Subcutaneous abdominal adipose tissue (tissue), 5 donors: ENCODE results near the gene TNFAIP8L1.

Experiments used
- H3K27ac ChIP-seq: one replicate; pipeline ENCODE4 v1.7.0; 2013; ENCODE audit warnings: low read depth, mild to moderate bottlenecking, inconsistent platforms, low read length, moderate library complexity
- H3K27me3 ChIP-seq, 5 donors: one replicate each; pipeline ENCODE4 v1.7.0; 2013; ENCODE audit warnings: low read length in 5 of 5, inconsistent platforms in 1 of 5; ENCODE audit not compliant: control insufficient read depth in 5 of 5, insufficient read depth in 4 of 5
- H3K36me3 ChIP-seq, 5 donors: one replicate each; pipeline ENCODE4 v1.7.0; 2013; ENCODE audit warnings: low read length in 5 of 5; ENCODE audit not compliant: control insufficient read depth in 5 of 5, insufficient read depth in 5 of 5
- H3K4me1 ChIP-seq, 5 donors: one replicate each; pipeline ENCODE4 v1.7.0; 2013; ENCODE audit warnings: low read length in 5 of 5, mild to moderate bottlenecking in 3 of 5, moderate library complexity in 1 of 5; ENCODE audit not compliant: control insufficient read depth in 5 of 5, insufficient read depth in 5 of 5
- H3K4me3 ChIP-seq, 5 donors: one replicate each; pipeline ENCODE4 v1.7.0; 2013; ENCODE audit warnings: low read length in 5 of 5, low read depth in 1 of 5
- H3K9ac ChIP-seq, 5 donors: one replicate each; pipeline ENCODE4 v1.7.0; 2013; ENCODE audit warnings: low read length in 5 of 5, mild to moderate bottlenecking in 4 of 5, moderate library complexity in 3 of 5
- H3K9me3 ChIP-seq, 5 donors: one replicate each; pipeline ENCODE4 v1.7.0; 2013; ENCODE audit warnings: low read length in 5 of 5; ENCODE audit not compliant: control insufficient read depth in 5 of 5
- donor health status: healthy.
- donor health status: healthy.
- donor health status: healthy.
- donor health status: healthy.
- donor health status: healthy.

The TNFAIP8L1 gene

DNA sequence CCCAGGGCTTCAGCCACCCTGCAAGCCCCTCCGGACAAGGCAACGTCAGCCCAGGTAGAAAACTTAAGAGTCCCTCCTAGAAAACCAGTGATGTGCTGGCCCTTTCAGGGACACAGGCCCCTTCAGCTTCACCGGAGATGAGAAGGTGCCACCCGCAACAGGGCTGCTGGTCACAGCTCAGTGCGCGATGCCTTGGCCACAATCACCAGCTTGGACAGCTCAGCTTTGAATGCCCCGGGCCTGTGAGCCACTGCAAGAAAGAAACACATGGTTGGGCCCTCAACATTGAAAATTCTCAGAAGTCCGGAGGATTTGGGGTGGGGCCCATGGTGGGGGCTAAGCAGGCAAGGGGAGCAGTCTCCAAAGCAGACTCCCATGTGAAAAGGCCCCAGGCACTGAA, 18.5 kb downstream of the TNFAIP8L1 start:
- peaks cover 0 to 8% (median 5%) of the 10 kb centered on the region in 5 donors for H3K9me3 ChIP-seq

DNA sequence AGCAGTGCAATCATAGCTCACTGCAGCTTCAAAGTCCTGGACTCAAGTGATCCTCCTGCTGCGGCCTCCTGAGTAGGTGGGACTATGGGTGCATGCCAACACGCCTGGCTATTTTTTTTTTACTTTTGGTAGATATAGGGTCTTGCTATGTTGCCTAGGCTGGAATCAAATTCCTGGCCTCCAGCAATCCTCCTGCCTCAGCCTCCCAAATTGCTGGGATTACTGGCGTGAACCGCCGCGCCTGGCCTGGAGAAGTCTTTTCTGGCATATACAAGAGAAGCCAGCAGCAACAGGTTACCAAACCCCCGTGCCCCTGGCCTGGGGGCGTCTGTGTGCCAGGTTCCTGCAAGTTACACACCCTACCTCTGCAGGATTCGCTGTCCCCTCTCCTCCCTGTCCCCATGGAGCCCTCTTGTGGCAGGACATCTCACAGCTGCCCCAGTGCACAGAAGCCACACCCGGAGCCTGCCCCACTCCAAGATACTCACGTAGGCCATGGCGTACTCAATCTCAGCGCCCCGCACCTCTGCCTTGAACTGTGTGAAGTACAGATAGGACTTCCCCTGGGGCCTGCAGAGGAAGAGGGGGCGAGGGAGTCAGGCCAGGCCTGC, 21.0 kb downstream of the TNFAIP8L1 start:
- H3K27me3 ChIP-seq = no peaks in the 10 kb centered on the region
- no peak overlapping the region for H3K9ac ChIP-seq
- H3K36me3 ChIP-seq = peaks cover 0 to 90% (median 71%) of the 10 kb centered on the region in 5 donors

More for the DNA sequence above, 18.5 kb downstream of the TNFAIP8L1 start:
- Histone ChIP-seq H3K36me3 (peaks cover 0 to 85% (median 65%) of the 10 kb centered on the region in 5 donors), H3K4me3 (no peak overlapping the region), H3K27me3 (no peaks in the 10 kb centered on the region), H3K4me1 (no peaks in the 10 kb centered on the region), H3K9ac (no peak overlapping the region), H3K27ac (no peak overlapping the region)

DNA sequence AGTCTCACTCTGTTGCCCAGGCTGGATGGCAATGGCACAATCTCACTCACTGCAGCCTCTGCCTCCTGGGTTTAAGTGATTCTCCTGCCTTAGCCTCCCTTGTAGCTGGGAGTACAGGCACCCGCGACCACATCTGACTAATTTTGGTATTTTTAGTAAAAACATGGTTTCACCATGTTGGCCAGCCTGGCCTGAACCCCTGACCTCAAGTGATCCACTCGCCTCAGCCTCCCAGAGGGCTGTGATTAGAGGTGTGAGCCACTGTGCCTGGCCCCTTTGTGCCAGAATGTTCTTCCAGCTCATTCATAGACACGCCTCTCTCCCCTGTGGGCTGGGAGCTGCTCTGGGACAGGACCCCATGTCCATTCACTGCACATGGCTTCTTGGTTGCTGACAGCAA, 21.7 kb downstream of the TNFAIP8L1 start:
- Histone ChIP-seq H3K9ac (peak overlapping the region in 1 of 5 donors; percentile 37), H3K4me3 (no peak overlapping the region), H3K4me1 (no peaks in the 10 kb centered on the region), H3K27ac (no peak overlapping the region), H3K9me3 (peaks cover 0 to 8% (median 5%) of the 10 kb centered on the region in 5 donors), H3K36me3 (peaks cover 0 to 89% (median 72%) of the 10 kb centered on the region in 5 donors), H3K27me3 (no peaks in the 10 kb centered on the region)

More for the DNA sequence above, 21.0 kb downstream of the TNFAIP8L1 start:
- H3K27ac ChIP-seq = no peak overlapping the region
- H3K9me3 ChIP-seq = peaks cover 0 to 8% (median 5%) of the 10 kb centered on the region in 5 donors
- H3K4me3 ChIP-seq = no peak overlapping the region
- H3K4me1 ChIP-seq = no peaks in the 10 kb centered on the region

DNA sequence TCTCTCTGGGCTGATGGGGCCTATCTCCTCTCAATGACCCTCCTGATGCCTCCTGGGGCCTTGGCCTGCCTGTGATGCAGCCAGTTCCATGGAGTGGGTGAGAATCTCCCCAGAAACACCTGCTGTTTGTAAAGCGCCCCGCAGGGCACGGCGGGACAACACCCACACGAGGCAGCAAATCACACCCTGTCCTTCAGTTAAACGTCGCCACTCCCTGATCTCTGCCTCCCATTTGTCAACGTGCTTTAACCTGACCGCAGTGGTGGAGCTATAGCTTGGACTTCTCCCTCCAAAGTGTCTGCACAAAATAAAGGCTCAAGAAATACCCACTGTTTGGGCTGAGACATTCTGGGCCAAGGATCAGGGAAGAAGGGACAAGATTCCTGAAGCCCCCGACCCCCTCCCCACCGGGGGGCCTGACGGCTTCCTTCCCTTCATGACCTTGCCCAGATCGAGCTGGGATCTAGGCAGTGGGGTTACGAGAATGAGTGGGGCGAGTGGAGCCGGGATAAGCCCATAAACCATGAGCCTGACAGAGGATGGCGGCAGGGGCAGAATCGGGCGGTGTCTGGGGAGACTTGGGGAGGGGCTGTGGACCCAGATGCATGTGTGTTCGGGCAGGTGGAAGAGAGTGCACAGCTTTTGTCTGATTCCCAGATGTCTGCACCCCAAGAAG, 22.8 kb downstream of the TNFAIP8L1 start:
- Histone ChIP-seq H3K4me3 (no peak overlapping the region), H3K27ac (no peak overlapping the region), H3K4me1 (no peaks in the 10 kb centered on the region), H3K36me3 (peaks cover 0 to 87% (median 68%) of the 10 kb centered on the region in 5 donors), H3K9ac (no peak overlapping the region), H3K27me3 (no peaks in the 10 kb centered on the region), H3K9me3 (peaks cover 0 to 8% (median 5%) of the 10 kb centered on the region in 5 donors)

DNA sequence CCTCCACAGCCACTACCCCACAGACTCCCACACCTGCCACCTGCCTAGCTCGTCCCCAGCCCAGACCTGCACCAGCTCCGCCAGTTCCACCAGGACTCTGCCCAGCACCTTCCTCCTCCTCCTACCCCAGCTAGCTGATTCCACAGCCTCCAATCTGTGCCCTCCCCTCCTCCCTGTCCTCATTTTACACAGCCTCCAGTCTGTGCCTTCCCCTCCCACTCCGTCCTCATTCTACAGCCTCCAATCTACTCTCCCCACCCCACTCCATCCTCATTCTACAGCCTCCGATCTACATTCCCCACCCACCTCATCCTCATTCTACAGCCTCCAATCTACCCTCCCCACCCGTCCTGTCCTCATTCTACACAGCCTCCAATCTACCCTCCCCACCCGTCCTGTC, 23.5 kb downstream of the TNFAIP8L1 start:
- no peak overlapping the region for H3K27ac ChIP-seq
- H3K9ac ChIP-seq = no peak overlapping the region
- H3K4me1 ChIP-seq = no peaks in the 10 kb centered on the region
- no peak overlapping the region for H3K4me3 ChIP-seq
- no peaks in the 10 kb centered on the region for H3K27me3 ChIP-seq
- peaks cover 0 to 7% (median 5%) of the 10 kb centered on the region in 5 donors for H3K9me3 ChIP-seq
- peaks cover 0 to 86% (median 61%) of the 10 kb centered on the region in 5 donors for H3K36me3 ChIP-seq

DNA sequence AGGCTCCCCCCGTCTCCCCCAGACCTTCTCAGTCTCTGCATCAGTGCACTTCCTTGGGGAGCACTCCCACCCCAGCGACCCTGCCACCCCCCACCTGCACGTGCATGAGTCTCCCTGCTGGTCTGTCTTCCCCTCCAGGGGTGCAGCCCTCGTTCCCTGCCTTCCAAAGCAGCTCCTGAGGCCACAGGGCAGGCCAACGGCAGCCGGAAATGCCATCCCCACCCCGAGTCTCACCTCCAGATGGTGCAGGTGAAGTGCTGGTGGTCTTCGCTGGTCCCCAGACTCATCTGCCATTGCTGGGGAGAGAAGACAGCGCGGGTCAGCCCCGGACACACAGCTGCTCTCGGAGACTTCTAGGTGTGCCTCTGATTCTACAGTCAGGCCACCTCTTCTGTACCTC, 25.3 kb downstream of the TNFAIP8L1 start:
- Histone ChIP-seq H3K4me1 (peaks cover 2 to 16% (median 9%) of the 10 kb centered on the region in 5 donors), H3K36me3 (peaks cover 0 to 75% (median 55%) of the 10 kb centered on the region in 5 donors), H3K27ac (no peak overlapping the region), H3K27me3 (no peaks in the 10 kb centered on the region), H3K4me3 (no peak overlapping the region), H3K9me3 (no peaks in the 10 kb centered on the region), H3K9ac (no peak overlapping the region)

DNA sequence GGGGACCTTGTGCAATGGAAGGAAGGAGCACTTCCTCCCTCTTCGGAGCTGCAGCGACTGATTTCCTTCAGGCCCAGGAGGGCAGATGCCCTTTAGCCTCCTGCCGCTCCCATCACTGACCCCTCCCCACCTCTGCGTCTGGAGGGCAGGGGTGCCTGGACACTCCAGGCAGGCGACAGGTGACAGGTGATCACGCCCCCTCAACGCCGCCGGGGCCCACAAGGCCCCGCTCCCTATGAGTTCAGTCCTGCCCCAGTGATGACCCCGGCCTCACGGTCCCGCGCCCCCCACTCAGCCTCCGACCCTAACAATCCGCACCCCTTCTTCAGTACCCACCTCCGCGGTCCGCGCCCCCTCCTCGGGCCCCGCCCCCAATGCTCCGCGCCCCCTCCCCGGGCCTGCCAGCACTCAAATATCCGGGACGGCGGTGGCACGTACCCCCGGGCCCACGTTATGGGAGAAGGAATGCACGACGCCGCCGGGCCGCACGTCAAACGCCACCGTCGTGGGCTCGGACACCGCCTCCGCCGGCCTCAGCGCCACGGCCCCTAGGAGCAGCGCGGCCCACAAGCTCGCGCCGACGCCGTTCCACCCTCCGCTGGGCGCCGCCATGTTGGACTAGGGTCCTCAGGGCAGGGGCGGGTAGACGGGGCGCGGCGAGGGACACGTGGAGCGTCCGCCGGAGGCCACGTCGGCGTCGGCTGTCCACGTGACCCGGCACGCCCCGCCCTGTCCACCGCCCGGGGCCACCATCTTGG, 30.6 kb downstream of the TNFAIP8L1 start, which contains the start of gene MYDGF:
MYDGF (minus strand) TSS at position 620 of the 758 bp plus-strand sequence; CDS start at position 612, 8 bp downstream.
- Histone ChIP-seq H3K27me3 (no peaks in the 10 kb centered on the region), H3K9ac (peak within 1 kb of the TSS; percentile 68 to 91 (median 85)), H3K4me3 (peak within 1 kb of the TSS; percentile 76 to 92 (median 86)), H3K4me1 (peaks cover 2 to 23% (median 13%) of the 10 kb centered on the region in 5 donors), H3K9me3 (no peaks in the 10 kb centered on the region), H3K36me3 (peaks cover 0 to 35% (median 20%) of the 10 kb centered on the region in 5 donors), H3K27ac (peak within 1 kb of the TSS; percentile 84)

DNA sequence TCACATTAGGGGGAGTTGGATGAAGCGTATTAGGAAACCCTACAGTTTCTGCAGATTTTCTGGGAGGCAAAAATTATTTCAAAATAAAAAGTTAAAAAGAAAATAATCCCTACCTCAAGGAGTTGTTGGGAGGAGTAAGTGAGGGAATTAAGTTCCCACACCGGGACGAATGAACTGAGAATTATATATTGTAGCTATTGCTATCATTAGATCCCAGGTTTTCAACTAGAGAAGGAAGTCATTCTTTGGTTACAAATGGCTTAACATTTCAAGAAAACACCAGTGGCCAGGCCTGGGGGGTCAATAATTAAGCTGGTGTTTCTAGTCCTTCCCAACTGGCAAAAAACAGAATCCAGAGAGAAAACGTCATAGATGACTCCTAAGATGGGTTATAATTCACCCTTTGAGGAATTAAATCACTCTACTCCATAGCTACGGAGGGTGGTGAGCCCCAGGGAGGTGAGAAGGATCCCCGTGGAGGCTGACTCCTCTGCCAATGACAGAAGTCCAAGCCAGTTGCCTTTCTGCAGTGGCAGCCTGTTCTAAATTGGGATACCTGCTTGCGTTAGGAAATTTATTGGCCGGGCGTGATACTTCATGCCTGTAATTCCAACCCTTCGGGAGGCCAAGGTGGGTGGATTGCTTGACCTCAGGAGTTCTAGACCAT, 32.0 kb downstream of the TNFAIP8L1 start:
- no peaks in the 10 kb centered on the region for H3K27me3 ChIP-seq
- peaks cover 2 to 23% (median 13%) of the 10 kb centered on the region in 5 donors for H3K4me1 ChIP-seq
- H3K36me3 ChIP-seq = peaks cover 0 to 29% (median 22%) of the 10 kb centered on the region in 5 donors
- peak overlapping the region; percentile 70 for H3K27ac ChIP-seq
- no peak overlapping the region for H3K4me3 ChIP-seq
- H3K9ac ChIP-seq = no peak overlapping the region
- no peaks in the 10 kb centered on the region for H3K9me3 ChIP-seq

DNA sequence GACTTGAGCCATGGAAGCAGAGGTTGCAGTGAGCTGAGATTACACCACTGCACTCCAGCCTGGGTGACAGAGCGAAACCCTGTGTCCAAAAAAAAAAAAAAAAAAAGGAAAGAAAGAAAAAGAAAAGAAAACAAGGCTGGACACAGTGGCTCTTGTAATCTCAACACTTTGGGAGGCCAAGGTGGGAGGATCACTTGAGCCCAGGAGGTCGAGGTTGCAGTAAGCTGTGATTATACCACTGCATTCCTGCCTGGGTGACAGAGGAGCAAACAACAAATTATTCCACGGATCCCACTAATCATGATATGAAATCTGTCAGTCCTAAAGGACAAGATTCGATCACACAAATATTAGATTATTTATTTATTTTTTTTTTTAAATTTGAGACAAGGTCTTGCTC, 33.9 kb downstream of the TNFAIP8L1 start:
- H3K27me3 ChIP-seq = no peaks in the 10 kb centered on the region
- no peak overlapping the region for H3K27ac ChIP-seq

More for the DNA sequence above, 33.9 kb downstream of the TNFAIP8L1 start:
- H3K4me3 ChIP-seq = no peak overlapping the region
- H3K36me3 ChIP-seq = peaks cover 0 to 26% (median 22%) of the 10 kb centered on the region in 5 donors
- no peaks in the 10 kb centered on the region for H3K9me3 ChIP-seq
- H3K4me1 ChIP-seq = peaks cover 2 to 28% (median 17%) of the 10 kb centered on the region in 5 donors
- H3K9ac ChIP-seq = no peak overlapping the region
